AG08396 (cell line): ENCODE results near the gene HSD17B8.

Experiments used
- DNase-seq: peaks from one replicate; pipeline ENCODE4 v3.0.0; 2012; ENCODE audit warnings: low spot score, mixed read lengths

Gene HSD17B8

DNA sequence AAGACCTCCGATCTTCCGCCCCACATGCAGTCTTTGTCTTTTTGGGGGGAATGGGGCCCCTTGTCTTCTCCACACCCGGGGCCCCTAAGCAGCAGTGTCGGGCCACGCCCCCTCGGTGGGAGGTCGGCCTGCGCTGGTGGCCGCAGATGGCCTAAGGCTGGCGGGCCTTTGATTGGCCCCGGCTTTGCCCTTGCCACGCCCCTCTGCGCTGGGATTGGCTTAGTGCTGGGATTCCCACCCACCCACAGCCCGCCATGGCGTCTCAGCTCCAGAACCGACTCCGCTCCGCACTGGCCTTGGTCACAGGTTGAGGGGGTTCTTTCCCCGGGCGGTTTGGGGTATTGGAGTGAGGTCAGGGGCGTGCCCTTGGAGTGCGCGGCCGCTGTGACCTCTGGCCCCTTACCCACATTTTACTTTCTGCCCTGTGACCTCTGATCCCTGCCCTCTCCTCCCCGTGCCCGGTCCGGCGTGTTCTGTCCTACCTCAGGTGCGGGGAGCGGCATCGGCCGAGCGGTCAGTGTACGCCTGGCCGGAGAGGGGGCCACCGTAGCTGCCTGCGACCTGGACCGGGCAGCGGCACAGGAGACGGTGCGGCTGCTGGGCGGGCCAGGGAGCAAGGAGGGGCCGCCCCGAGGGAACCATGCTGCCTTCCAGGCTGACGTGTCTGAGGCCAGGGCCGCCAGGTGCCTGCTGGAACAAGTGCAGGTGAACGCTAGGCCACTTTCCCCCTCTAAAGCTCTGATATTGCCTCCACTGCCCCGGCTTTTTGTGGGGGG is at the start of gene HSD17B8:
Gene HSD17B8 (plus strand): TSS at position 241 of the 776 bp plus-strand sequence. CDS start 14 bp downstream, at position 255.
- DNase-seq, result peak; percentile 94

DNA sequence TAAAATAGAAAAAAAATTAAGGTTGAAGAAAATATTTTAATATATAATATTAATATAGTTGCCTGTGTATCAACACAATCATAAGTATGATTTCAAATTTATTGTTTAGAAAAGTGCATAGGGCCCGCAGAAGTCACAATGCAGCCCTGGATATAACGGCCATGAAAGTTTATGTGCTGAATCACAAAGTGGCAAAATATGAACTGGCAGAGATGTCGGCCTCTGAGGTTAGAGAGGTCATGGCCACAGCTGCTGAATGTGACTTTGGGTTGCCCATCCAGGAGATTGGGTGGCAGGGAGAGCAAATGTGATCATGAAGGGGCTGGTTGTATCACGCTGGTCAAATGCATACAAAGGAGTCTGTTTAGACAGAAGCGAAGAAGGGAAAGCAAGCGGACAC is 47.9 kb upstream of the HSD17B8 start:
- DNase-seq, result no peak

DNA sequence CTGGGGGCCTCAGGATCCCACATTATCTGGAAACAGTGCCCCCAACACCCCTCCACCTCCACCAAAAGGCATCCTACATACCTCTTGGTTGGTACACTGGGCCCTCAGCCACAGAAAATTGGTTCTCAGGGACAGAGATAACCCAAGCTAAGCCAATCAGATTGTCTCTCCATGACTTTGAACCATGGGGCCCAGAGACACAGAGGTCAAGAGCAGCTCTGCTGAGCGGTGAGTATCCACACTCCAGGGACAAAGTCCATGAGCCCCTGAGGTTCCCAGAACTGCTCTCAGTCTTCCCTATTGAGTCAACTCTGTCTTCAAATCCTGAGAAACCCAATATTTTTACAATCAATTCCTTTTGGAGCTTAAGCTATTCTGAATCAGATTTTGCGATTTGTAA is 47.5 kb upstream of the HSD17B8 start:
- no peak for DNase-seq

GRCh38 chr6:33160096-33160495 is 44.4 kb upstream of the HSD17B8 start:
- DNase-seq, result no peak

- DNase-seq, result peak; percentile 89
Observed at GRCh38 chr6:33160728-33161344, 43.6 kb upstream of the HSD17B8 start.

GRCh38 chr6:33161354-33162331 is 42.8 kb upstream of the HSD17B8 start:
- DNase-seq, result peak; percentile 91

DNA sequence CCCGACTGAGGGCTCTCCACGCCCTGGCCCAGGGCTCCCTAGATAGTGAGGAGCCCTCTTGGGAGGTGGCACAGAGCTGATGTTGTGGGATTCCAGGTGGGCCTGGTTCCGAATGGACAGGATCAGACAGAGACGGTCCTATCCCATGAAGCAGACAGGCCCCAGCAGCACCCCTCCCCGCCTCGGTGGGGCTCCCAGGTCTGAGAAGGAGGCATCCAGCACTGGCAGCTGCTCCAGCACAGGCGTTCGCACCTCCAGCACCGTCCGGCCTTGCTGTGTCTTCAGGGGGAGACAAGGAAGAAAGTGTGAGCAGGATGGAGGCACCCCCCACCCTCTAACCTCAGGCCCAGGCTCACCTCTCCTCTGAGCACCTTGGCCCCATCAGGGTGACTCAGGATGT is 40.9 kb upstream of the HSD17B8 start:
- no peak for DNase-seq

GRCh38 chr6:33164176-33164575 is 40.3 kb upstream of the HSD17B8 start:
- no peak for DNase-seq

- no peak for DNase-seq
Observed at GRCh38 chr6:33164665-33165373, 39.6 kb upstream of the HSD17B8 start.

- DNase-seq, result no peak
Observed at GRCh38 chr6:33165581-33166258, 38.7 kb upstream of the HSD17B8 start.

GRCh38 chr6:33166363-33166762 is 38.1 kb upstream of the HSD17B8 start:
- no peak for DNase-seq

DNA sequence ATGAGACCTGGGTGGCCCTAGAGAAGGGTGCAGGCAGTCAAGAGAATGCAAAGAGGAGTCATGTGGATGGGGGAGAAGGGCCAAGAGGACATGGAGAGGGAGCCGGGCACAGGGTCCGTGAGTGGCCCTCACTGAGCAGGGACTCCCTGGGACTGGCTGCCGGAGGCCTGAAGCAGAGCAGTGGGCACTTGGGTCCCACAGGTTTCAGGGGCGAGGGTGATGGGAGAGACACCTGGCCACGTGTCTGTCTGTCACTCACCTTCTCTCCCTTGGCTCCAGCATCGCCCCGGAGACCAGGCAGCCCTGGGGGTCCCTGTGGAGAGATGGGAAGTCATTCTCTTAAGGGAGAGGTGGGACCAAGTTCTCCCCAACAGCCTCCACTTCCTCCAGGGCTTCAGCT is 37.6 kb upstream of the HSD17B8 start:
- no peak for DNase-seq

- no peak for DNase-seq
Observed at GRCh38 chr6:33167374-33168283, 36.8 kb upstream of the HSD17B8 start.

GRCh38 chr6:33168284-33168601 is 36.2 kb upstream of the HSD17B8 start:
- no peak for DNase-seq

DNA sequence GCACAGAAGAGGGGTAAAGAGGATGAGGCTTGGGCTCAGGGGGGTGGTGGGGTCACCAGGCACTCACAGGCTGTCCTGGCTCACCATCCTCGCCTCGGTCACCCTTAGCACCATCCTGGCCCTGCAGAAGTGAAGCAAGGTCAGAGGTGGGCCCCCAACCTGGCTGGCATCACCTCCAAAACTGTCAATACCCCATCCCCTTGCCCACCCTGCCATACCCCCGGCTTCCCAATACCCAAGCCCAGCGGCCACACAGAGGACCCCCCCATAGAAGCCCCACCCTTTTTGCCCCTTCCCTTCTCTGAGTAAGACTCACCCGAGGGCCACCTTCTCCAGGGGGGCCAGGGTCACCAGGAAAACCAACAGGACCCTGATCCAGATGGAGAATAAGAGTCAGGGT is 35.8 kb upstream of the HSD17B8 start:
- no peak for DNase-seq

- DNase-seq, result no peak
Observed at GRCh38 chr6:33169291-33170175, 34.9 kb upstream of the HSD17B8 start.

DNA sequence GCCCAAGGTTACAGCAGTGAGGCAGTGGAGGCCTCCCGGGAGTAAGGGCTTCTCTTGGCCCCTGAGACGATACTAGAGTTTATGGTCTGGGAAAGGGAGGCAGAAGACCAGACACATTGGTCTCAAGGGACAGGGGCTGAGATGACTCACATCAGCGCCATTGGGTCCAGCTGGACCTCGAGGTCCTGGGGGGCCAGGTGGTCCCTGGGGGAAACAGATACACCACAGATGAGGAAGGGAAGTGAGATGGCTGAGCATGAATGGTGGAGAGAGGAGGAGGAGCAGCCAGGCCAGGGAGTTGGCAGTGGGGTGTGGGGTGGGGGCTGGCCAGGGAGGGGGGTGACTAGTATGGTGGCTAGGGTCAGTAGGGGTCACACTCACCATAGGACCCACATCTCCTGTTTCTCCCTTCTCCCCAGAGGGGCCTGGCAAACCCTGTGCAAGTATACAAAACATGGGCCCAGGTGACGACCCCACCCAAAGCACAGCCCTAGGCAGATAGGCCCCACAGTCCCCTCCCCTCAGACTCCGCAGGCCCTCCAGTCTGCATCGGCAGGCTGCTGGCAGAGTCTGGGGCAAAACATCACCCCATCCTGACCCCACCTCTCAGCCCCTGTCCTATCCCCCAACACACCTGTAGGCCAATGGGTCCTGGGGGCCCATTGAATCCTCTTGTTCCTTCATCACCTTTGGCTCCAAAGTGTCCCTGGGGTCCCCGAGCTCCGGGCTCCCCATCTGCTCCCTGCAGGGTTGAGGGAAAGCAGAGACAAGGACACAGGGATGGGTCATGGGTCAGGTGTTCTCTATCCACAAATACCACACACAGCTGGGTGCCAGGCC is 34.1 kb upstream of the HSD17B8 start:
- no peak for DNase-seq
